Activated naive CD4-positive, alpha-beta T cell treated with anti-CD3 and anti-CD28 coated beads, Interleukin-2, amount 50 U/mL, for 24 hours (primary cell): ENCODE results near the gene BMAL1.
A peak's percentile ranks its signal among the peaks of the same experiment; 100 is the strongest.

Experiments
- H3K27ac Mint-ChIP-seq: one replicate; pipeline ENCODE4 v1.8.0; 2021; ENCODE audit warnings: mild to moderate bottlenecking, mixed read lengths
- H3K27me3 Mint-ChIP-seq: one replicate; pipeline ENCODE4 v1.8.0; 2021; ENCODE audit warnings: mixed read lengths
- H3K36me3 Mint-ChIP-seq: one replicate; pipeline ENCODE4 v1.8.0; 2021; ENCODE audit warnings: mixed read lengths
- H3K4me1 Mint-ChIP-seq: one replicate; pipeline ENCODE4 v1.8.0; 2021; ENCODE audit warnings: mixed read lengths
- H3K4me3 Mint-ChIP-seq: one replicate; pipeline ENCODE4 v1.8.0; 2021; ENCODE audit warnings: mild to moderate bottlenecking, mixed read lengths
- H3K9me3 Mint-ChIP-seq: one replicate; pipeline ENCODE4 v1.8.0; 2021; ENCODE audit warnings: mixed read lengths

Gene BMAL1

DNA sequence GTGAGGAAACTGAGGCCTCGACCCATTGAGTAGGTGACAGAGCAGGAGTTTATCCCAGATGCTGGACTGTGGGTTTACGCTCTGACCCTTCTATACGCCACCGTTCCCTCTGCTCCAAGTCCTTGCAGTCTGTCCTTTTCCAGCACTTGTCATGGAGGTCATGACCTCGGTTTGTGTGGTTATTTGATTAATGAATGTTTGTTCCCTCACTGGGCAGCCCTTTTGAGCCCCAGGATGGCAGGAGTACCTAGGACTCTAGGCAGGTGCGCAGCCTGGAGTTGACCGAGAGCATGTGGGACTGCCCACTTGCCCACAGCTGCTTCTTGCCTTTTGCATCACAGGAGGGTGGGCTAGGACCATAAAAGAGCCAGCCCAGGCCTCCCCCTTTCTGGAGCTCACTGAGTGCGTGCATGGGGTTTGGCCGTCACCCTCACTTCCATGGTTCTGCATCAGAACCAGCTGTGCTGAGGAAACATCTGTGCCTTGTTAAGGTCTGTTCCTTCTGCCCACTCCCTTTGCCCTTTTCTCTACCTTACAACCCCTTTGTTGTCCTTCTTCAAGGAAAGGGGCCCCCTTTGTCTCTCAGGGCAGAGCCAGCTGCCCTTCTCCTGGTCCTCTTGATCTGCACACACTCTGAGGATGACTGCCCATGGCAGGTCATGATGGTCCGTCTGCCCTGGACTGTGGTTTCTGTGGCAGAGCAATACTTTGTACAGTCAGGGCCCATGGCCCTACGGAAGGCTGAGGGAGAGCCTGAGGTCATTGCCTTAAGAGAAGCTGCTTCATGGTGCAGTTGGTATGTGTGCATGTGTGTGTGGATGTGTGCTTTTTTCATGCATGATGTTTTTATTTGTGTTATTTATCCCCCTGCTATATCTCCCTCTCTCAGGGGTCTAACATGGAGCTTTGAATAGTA is 38.2 kb downstream of the BMAL1 start:
- Mint-ChIP-seq H3K9me3 (no peaks in the 10 kb centered on the region), H3K36me3 (peaks cover 11% of the 10 kb centered on the region), H3K27ac (peak overlapping the region; percentile 47), H3K4me3 (no peak overlapping the region), H3K4me1 (peaks cover 91% of the 10 kb centered on the region), H3K27me3 (no peaks in the 10 kb centered on the region)

DNA sequence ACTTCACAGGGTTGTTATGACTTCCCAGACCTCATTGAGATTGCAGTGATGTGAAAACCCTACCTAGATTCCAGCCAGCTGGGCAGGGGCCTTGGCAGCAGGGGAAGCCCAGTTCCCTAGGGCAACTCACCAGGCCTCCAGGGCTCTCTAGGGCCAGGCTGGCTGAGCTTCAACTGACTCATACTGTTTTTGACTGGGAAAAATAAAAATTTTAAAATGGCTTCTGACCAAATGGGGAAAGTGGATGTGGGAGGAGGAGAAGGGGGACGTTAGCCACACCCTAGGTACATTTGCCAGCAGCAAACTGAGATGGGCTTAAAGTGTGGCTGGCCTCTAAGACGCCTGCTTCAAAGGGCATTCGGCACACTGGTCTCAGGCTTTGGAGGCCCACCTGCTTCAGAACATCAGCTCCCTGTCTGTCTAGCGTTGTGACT is 39.0 kb downstream of the BMAL1 start:
- peaks cover 90% of the 10 kb centered on the region for H3K4me1 Mint-ChIP-seq
- peak overlapping the region; percentile 41 for H3K27ac Mint-ChIP-seq
- H3K36me3 Mint-ChIP-seq: peaks cover 5% of the 10 kb centered on the region
- H3K9me3 Mint-ChIP-seq: no peaks in the 10 kb centered on the region
- H3K4me3 Mint-ChIP-seq: no peak overlapping the region
- H3K27me3 Mint-ChIP-seq: no peaks in the 10 kb centered on the region

DNA sequence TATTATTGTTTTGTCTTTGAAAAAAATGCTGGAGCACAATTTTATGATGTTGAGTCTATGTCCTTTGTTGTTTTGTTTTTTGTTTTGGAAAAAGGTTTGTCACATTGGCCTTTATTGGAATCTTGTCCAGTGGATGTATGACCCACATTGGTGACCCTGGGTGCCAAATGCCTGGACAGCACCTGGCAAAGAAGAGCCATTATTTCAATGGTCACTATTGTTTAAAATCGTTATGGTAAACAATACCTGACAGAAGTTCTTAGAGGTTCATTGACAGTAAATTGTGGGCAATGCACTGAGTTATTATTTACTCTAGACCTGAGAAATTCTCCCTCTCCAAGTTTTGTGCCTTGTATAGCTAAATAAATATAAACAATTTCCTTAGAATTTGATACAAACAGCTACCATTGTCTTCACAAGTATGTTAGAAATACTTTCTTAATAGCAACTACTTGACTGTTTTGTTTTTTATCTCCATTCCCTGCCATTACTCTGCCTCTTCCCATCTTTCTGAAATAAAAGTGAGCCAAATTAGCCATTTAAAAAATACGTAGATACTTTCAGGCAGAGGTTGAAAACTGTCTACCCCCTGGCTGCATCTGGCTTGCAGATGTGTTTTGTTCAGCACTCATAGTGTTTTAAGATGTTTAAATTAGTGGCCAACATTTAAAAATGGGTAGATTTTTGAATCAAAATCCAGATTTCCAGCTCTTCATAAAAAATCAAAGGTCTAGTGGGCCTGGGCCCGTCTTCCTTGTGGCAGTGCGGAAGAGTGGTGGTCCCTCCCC is 39.9 kb downstream of the BMAL1 start:
- Mint-ChIP-seq H3K36me3 (peaks cover 3% of the 10 kb centered on the region), H3K27me3 (no peaks in the 10 kb centered on the region), H3K27ac (peak overlapping the region; percentile 38), H3K9me3 (no peaks in the 10 kb centered on the region), H3K4me1 (peaks cover 82% of the 10 kb centered on the region), H3K4me3 (no peak overlapping the region)

DNA sequence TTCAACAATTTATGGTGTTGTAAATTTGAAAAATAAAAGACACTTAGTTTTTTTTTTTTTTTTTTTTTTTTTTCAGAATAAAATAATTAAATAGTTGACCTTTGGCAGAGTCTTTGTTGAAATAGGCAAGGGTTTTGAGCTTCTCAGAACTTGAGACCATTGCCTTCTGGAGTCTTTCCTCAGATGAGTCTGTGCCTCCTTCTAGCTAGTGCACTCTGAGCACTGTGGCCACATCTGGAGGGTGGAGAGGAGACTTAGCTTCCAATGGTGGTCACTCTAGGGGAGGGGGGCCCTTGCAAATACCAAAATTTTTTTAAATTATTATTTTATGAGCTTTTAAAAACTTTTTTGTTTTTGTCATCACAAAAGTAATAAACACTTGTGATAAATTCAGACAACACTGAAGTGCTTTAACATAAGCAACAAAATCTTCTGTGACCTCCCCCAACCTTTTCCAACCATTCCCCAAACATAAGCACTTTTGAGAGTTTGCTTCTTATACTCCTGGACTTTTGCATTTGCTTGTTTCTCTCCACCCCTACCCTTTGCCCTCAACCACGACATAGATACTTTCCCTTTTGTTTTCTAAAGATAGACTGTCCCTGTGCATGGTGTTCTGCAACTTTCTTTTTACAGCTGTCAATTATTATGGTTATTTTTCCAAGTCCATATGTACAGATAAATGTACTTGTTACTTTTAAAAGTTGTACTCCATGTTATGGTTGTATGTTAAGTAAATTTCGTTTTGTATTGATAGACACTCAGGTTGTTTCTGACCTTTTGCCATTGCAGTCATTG is 41.1 kb downstream of the BMAL1 start:
- Mint-ChIP-seq H3K4me3 (peak overlapping the region; percentile 31), H3K36me3 (no peaks in the 10 kb centered on the region), H3K27me3 (no peaks in the 10 kb centered on the region), H3K9me3 (no peaks in the 10 kb centered on the region), H3K27ac (peak overlapping the region; percentile 56), H3K4me1 (peaks cover 71% of the 10 kb centered on the region)

DNA sequence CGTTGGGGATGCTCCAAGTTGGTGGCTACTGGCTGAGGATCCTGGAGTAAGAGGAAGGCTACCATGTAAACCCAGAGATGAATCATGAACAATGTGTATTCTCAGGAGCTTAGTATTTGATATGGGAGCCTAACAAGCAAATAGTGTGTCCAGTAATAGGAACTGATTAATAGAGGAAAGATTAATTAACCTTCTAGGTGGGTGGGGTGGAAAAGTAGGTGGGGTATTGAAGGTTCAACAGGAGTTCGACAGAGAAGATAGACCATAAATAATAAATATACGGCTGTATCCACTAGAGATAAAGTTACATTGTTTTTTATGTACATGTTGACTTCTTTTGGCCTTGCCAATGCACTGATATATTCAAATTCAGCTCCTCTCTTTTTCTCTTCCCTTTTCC is 43.1 kb downstream of the BMAL1 start:
- Mint-ChIP-seq H3K4me3 (no peak overlapping the region), H3K27me3 (no peaks in the 10 kb centered on the region), H3K9me3 (no peaks in the 10 kb centered on the region), H3K27ac (peak overlapping the region; percentile 36), H3K36me3 (peaks cover 3% of the 10 kb centered on the region), H3K4me1 (peaks cover 62% of the 10 kb centered on the region)

DNA sequence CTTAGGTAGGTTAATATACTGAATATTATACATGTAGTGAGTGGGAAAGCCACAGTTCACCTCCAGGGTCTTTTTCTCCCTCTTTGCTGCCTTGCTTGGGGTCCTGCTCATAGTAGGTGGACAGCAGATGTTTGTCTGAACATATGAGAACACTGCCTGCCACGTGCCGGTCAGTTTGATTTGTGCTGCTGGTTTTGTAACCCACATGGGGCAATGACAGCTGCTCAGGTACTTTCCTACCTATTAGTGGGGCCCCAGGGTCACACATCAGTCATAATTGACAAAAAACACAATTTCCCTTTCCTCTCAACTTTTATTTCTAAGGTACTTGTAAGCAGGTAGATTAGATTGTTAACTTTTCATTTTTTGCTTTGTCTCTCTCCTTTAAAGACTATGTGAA is 43.8 kb downstream of the BMAL1 start:
- Mint-ChIP-seq H3K27ac (peak overlapping the region; percentile 42), H3K27me3 (no peaks in the 10 kb centered on the region), H3K4me3 (no peak overlapping the region), H3K9me3 (no peaks in the 10 kb centered on the region), H3K36me3 (peaks cover 3% of the 10 kb centered on the region), H3K4me1 (peaks cover 54% of the 10 kb centered on the region)

DNA sequence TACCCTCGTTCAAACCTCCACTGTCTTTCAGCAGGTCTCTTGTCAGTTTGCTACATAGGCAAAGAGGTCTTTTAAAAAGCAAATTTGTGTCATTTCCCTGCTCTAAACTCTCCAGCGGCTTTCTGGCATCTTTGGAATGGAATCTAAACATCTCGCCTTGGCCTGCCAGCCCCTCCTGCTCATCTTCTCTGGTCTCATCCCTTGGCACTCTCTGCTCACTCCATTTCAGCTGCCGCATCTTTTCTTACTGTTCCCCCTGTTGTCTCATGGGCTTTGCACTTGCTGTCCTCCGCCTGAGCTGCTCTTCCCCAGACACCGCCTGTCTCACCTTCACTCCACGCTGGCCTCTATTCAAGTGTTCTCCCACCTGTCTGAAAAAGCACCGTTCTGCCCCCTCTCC is 46.6 kb downstream of the BMAL1 start:
- Mint-ChIP-seq H3K9me3 (no peaks in the 10 kb centered on the region), H3K36me3 (peaks cover 7% of the 10 kb centered on the region), H3K4me1 (peaks cover 35% of the 10 kb centered on the region), H3K27me3 (no peaks in the 10 kb centered on the region), H3K27ac (peak overlapping the region; percentile 36), H3K4me3 (no peak overlapping the region)

DNA sequence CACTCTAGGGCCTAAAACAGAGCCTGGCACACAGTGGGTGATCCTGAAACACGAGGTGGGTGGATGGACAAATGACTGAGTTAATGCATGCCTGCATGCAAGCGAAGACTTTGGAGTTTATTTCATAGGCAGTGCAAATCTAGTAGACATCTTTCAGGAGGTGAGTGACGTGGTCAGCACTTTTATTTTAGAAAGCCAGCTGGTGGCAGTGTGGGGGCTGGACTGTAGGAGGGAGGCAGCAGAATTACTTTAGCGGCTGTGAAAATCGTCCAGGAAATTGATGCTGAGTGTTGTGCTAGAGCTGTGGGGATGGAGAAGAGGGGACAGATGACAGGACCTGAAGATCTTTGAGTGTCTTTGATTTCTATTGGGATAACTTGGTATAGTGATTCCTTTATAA is 47.1 kb downstream of the BMAL1 start:
- no peak overlapping the region for H3K4me3 Mint-ChIP-seq
- H3K9me3 Mint-ChIP-seq: no peaks in the 10 kb centered on the region
- no peaks in the 10 kb centered on the region for H3K27me3 Mint-ChIP-seq
- peaks cover 7% of the 10 kb centered on the region for H3K36me3 Mint-ChIP-seq
- H3K4me1 Mint-ChIP-seq: peaks cover 38% of the 10 kb centered on the region
- H3K27ac Mint-ChIP-seq: no peak overlapping the region

DNA sequence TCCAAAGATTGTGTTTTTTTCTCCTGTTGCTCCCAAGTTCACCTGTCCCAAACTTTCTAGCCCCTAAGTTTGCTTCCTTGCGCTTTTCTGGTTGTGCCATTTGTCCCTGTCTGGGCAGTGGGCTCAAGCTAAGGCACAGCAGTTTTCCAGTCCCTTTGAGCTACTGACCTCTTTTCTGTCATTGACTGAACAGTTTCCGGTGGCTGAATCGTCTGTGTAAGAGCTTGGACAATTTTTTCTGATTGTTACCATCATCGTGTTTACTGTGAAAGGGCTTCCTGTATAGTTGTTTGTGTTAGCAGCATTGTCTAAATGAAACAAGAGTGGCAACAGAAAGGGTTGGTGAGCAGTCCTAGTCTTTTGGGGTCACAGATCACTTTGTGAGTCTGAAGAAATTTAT is 49.8 kb downstream of the BMAL1 start:
- no peaks in the 10 kb centered on the region for H3K9me3 Mint-ChIP-seq
- H3K27ac Mint-ChIP-seq: peak overlapping the region; percentile 73
- H3K36me3 Mint-ChIP-seq: peaks cover 7% of the 10 kb centered on the region
- peaks cover 47% of the 10 kb centered on the region for H3K4me1 Mint-ChIP-seq
- no peaks in the 10 kb centered on the region for H3K27me3 Mint-ChIP-seq
- no peak overlapping the region for H3K4me3 Mint-ChIP-seq

DNA sequence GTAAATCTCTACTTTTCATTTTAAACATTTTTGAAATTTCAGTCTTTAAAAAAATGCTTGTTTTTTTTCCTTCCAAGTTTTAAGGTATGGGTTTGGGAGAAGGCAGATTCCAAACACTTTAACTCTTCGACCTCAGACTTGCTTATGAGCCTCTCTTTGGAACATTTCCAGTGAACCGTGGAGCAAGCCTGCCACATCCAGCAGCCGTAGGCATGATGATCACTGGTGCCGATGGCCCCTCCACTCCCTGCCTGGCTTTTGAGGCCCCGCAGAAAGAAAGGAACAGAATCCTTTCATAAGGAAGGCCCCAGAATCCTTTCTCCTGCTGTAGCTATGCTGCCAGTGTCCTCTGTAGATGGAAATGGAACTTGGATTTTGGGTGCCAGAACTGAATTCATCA is 50.7 kb downstream of the BMAL1 start:
- peaks cover 56% of the 10 kb centered on the region for H3K4me1 Mint-ChIP-seq
- peaks cover 7% of the 10 kb centered on the region for H3K36me3 Mint-ChIP-seq
- H3K27ac Mint-ChIP-seq: no peak overlapping the region
- H3K4me3 Mint-ChIP-seq: no peak overlapping the region
- no peaks in the 10 kb centered on the region for H3K9me3 Mint-ChIP-seq
- H3K27me3 Mint-ChIP-seq: no peaks in the 10 kb centered on the region

DNA sequence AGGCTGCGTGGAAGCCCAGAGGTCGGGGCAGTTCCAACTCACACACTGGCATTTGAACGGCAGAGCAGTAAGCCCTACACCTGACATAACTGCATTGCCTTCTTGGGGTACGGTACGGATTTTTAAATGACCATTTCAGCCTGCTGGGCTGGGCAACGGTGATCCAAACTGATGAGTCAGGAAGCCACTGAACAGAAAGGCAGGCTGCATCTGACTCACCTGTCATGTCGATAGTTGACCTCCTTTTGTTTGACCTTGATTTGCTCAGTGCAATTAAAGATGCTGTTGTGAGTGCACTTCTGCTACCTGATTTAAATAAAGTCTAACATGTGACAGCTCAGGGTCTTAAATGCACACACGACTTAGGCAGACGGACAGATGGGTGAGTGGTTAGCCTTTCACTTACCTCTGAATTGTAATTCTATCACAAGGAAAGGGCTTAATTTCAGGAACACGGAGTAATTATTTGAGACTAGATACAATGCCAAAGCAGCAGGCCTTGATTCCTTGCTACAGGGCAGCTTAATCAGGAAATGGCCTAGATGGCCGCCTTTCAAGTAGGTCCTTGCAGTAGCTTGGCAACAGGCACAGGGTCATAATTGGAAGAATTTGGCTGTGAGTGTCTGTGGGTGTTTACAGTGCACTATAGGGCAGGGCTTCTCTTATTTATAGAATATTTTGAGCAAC is 52.2 kb downstream of the BMAL1 start:
- Mint-ChIP-seq H3K4me3 (no peak overlapping the region), H3K27ac (no peak overlapping the region), H3K27me3 (no peaks in the 10 kb centered on the region), H3K9me3 (no peaks in the 10 kb centered on the region), H3K4me1 (peaks cover 62% of the 10 kb centered on the region), H3K36me3 (peaks cover 4% of the 10 kb centered on the region)

DNA sequence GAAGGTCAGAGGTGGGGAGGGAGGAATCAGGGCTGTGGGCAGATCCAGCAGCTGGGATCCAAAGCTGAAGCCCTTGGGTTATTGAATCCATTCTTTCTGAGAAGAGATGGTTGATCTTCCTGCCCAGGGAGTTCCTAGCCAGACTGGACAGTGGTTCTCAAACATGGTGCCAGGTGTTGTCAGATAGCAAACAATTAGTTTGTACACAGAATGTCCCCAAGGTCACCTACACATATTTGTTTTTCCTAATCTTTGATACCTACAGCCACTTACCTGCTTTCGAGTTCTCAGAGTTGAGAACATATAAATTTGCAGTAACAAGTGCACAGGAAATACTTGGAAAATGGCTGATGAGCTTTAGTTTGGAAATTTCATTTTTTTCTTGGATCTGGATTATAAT is 54.5 kb downstream of the BMAL1 start:
- Mint-ChIP-seq H3K4me1 (peaks cover 74% of the 10 kb centered on the region), H3K27me3 (no peaks in the 10 kb centered on the region), H3K36me3 (peaks cover 4% of the 10 kb centered on the region), H3K27ac (no peak overlapping the region), H3K4me3 (no peak overlapping the region), H3K9me3 (no peaks in the 10 kb centered on the region)

DNA sequence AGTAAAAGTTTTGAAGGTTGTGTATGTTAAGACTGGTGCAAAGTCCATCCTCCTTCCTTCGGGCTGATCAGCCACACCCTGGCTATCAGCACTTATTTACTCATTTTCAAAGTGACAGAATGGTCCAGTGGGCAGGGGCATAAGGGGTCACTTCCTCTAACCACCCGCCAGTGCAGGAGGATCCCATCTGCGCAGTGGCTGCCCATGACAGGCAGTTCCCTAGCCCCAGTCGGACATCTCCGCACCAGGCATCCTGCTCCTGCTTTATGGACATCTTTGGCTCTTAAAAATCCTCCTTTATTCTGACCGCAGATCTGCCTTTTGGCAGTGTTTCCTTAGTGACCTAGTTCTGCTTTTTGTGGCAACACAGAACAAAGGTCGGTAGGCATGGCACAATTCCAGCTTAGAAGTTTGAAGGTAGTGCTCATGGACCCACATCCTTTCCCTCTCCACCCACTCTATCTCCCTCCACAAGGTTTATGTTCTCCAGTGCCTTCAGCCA is 55.9 kb downstream of the BMAL1 start:
- peaks cover 2% of the 10 kb centered on the region for H3K36me3 Mint-ChIP-seq
- no peaks in the 10 kb centered on the region for H3K9me3 Mint-ChIP-seq
- H3K4me1 Mint-ChIP-seq: peaks cover 84% of the 10 kb centered on the region
- H3K27ac Mint-ChIP-seq: no peak overlapping the region
- H3K4me3 Mint-ChIP-seq: no peak overlapping the region
- no peaks in the 10 kb centered on the region for H3K27me3 Mint-ChIP-seq

DNA sequence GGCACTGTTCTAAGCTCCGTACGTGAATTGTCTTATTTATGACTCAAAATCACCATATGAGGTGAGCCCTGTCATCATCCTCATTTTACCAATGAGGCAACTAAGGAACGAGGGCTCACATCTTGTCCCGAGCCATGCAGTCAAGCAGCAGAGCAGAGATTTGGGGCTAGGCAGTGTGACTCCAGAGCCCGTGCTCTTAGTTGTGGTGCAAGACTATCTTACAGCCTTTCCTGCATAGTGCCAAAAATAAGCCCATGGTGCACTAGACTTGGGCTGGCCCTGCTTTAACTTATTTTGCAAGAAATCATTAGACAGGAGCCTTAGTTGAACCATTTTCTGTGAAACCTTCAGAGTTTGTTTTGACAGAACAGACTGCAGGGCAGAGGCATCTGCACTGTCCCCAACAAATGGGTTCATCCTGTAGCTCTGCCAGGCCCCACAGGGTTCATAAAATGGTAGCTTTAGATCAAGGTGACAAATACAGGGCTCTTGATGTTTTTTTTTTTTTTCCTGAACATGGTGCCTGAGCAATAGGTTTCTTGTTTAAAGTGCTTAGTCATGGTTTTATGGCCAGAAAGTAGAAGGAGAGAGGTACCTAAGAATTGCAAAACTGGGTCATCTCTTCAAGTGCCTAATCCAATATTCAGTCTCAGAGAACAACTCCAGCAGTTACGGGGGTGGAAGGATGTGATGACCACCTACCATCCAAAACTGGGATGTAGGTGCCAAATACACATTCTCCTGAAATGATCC is 56.6 kb downstream of the BMAL1 start:
- Mint-ChIP-seq H3K27me3 (no peaks in the 10 kb centered on the region), H3K4me3 (no peak overlapping the region), H3K36me3 (no peaks in the 10 kb centered on the region), H3K27ac (peak overlapping the region; percentile 55), H3K4me1 (peaks cover 87% of the 10 kb centered on the region), H3K9me3 (no peaks in the 10 kb centered on the region)
